BLaER1 treated with 17β-estradiol and CSF1 and Interleukin-3, amounts not matched to agents 10 nM and 100 nM (cell line): ENCODE results near the gene ZBTB7A.

Experiments used
- H3K27ac ChIP-seq, 11 experiments: shearing (Covaris generic); formaldehyde crosslinking; 2 replicates each; pipeline ENCODE4 v1.8.1; 2022
- H3K27me3 ChIP-seq, 11 experiments: shearing (Covaris generic); formaldehyde crosslinking; 2 replicates each; pipeline ENCODE4 v1.8.1; 2022
- H3K36me3 ChIP-seq, 11 experiments: shearing (Covaris generic); formaldehyde crosslinking; 2 replicates each; pipeline ENCODE4 v1.8.1; 2022
- H3K4me1 ChIP-seq, 10 experiments: shearing (Covaris generic); formaldehyde crosslinking; 2 replicates each; pipeline ENCODE4 v1.8.1; 2022
- H3K4me2 ChIP-seq, 11 experiments: shearing (Covaris generic); formaldehyde crosslinking; 2 replicates each; pipeline ENCODE4 v1.8.1; 2022
- H3K4me3 ChIP-seq, 10 experiments: shearing (Covaris generic); formaldehyde crosslinking; 2 replicates each; pipeline ENCODE4 v1.8.1; 2022
- H3K9ac ChIP-seq, 11 experiments: shearing (Covaris generic); formaldehyde crosslinking; 2 replicates each; pipeline ENCODE4 v1.8.1; 2022
- H3K9me3 ChIP-seq, 11 experiments: shearing (Covaris generic); formaldehyde crosslinking; replicated peaks in 1 of 11; 2 replicates each; pipeline ENCODE4 v1.8.1; 2022
- H4K20me1 ChIP-seq, 11 experiments: shearing (Covaris generic); formaldehyde crosslinking; 2 replicates each; pipeline ENCODE4 v1.8.1; 2022
- Cebpa-rat ChIP-seq, 11 experiments: shearing (Covaris generic); IDR thresholded peaks; 2 replicates each; pipeline ENCODE4 v1.8.1; 2022

ZBTB7A gene

DNA sequence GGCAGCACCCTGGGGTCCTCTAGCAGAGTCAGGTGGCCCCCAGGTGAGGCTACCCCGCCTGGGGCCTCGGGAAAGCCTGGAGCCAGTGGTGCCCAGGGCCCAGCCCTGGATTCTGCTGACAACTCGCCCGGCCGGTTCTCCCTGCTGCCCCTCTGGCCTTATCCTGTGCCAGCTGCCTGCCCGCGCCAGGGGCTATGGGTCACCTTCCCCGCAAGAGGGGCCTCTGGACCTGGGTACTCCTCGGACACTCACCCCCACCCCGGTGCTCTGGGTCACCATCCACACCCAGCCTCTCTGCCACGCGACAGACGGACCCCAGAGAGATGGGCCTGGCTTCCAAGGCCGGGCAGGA lies 24.0 kb downstream of the ZBTB7A start:
- TF ChIP-seq Cebpa-rat (IDR thresholded peaks at IDR 0.05), result no peak
- Histone ChIP-seq H3K4me2 (no peak overlapping the region), H4K20me1 (peaks cover 76 to 96% (median 87%) of the 10 kb centered on the region in 11 experiments)

DNA sequence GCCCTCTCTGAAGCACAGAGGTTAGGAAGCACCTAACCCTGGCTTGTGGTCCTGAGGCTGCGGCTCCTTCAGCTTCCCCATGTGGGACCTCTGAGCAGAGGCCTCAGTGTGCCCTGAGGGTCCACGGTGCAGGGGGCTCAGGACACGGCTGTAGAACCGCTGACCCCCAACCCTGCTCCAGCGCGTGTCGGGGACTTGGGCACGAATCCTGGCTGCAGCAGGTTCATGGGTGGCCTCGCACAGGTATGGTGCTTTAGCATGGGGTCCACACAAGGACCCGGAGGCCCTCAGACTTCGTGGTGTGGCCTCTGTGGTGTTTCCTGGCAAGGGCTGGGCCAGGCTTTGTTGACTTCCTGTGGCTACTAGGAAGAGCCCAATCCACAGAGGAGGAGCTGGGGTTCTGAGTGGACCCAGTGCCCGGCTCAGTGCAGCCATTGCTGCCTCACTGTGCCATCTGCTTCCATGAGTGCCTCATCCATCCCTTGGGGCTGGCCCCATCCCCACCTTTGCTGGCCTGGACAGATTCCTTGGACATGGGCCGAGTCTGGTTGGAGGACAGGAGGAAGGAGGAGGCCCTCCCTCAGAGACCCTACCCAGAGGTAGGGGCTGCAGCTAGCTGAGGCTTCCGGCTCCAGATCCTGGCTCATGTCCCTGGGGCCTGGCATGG lies 24.5 kb downstream of the ZBTB7A start:
- H3K4me1 ChIP-seq, result no peaks in the 10 kb centered on the region; a peak in 1 of 20 replicates
- no peaks in the 10 kb centered on the region for H3K27me3 ChIP-seq
- H3K9ac ChIP-seq, result peak overlapping the region in 1 of 11 experiments; percentile 5; a peak in 1 of 22 replicates
- H3K27ac ChIP-seq, result peak overlapping the region in 4 of 11 experiments; percentile 2 to 22 (median 10); a peak in 3 of 22 replicates
- H3K36me3 ChIP-seq, result peaks cover 42 to 69% (median 56%) of the 10 kb centered on the region in 11 experiments
- no peak overlapping the region for H3K4me3 ChIP-seq
- H4K20me1 ChIP-seq, result peaks cover 72 to 96% (median 87%) of the 10 kb centered on the region in 11 experiments
- H3K9me3 ChIP-seq, result no peaks in the 10 kb centered on the region
- no peak for TF ChIP-seq Cebpa-rat (IDR thresholded peaks at IDR 0.05)
- H3K4me2 ChIP-seq, result no peak overlapping the region

More for the DNA sequence above, 24.0 kb downstream of the ZBTB7A start:
- Histone ChIP-seq H3K4me1 (no peaks in the 10 kb centered on the region; a peak in 1 of 20 replicates), H3K27me3 (no peaks in the 10 kb centered on the region), H3K27ac (peak overlapping the region in 4 of 11 experiments; percentile 2 to 22 (median 10); a peak in 3 of 22 replicates), H3K9ac (peak overlapping the region in 1 of 11 experiments; percentile 5; a peak in 2 of 22 replicates), H3K9me3 (no peaks in the 10 kb centered on the region), H3K4me3 (no peak overlapping the region), H3K36me3 (peaks cover 37 to 67% (median 55%) of the 10 kb centered on the region in 11 experiments)

DNA sequence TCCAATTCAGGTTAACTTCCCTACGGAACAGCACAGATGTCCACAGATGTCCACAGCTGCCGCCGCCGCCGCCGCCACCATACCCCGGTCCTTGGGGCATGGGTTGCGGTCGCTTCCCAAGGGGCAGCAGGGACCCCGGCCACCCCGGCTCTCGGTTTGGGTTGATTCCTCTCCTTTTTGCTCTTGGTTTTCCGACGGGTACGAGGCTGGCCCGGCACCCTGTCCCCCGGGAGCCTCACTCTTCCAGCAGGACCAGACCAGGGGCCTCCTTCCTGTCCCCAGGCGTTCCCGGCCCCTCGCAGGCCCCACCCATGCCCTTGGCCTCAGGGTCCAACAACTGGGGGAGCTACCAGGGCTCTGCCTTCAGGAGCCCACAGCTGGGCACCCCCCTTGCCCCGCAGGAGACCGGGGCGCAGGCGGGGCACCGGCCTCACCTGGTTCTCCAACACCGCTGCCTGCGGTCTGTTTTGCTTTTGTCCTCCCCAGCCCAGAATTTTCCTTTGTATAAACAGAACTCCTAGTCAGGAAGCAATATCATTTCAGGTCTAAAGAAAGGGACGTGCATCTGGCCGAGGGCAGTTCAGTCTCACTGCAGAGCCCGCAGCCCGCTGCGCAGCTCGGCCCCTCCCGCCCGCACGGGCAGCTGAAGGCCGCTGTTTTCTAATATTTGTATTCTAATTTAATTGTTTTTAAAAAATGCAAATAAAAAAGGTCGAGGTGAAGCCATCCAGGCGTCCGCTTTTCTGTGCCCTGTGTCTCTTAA lies 27.9 kb downstream of the ZBTB7A start:
- Histone ChIP-seq H3K9ac (0 out of 22 replicates have a peak overlapping the region, but pooled peaks of 1 of the 11 experiments have one; percentile 14), H4K20me1 (peaks cover 43 to 90% (median 72%) of the 10 kb centered on the region in 11 experiments)

DNA sequence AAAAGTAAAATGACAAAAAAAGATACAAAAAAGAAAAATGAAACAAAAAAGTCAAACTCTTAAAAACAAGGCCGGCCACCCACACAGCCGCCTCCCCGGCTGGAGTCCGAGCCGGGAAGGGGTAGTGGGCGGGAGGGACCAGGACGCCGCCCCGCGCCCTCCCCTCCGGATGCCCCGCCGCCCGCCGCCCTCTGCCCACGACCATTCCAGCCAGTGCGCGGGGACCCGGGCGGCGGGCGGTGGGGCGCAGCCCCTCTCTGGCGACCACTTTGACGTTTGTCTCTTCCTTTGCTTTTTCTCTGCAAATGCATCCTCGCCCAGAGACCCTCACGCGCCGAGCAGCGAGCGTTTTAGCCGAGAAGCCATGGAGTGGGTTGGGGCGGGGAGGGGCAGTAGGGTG lies 28.6 kb downstream of the ZBTB7A start:
- TF ChIP-seq Cebpa-rat (IDR thresholded peaks at IDR 0.05), result no peak
- H3K9ac ChIP-seq, result no peak overlapping the region
- peaks cover 42 to 92% (median 79%) of the 10 kb centered on the region in 11 experiments for H4K20me1 ChIP-seq
- peaks cover 0 to 18% (median 15%) of the 10 kb centered on the region in 11 experiments; a peak in 14 of 22 replicates for H3K9me3 ChIP-seq
- no peak overlapping the region for H3K4me2 ChIP-seq
- no peak overlapping the region for H3K27ac ChIP-seq
- no peak overlapping the region for H3K4me3 ChIP-seq
- peaks cover 68 to 82% (median 74%) of the 10 kb centered on the region in 11 experiments for H3K36me3 ChIP-seq
- no peaks in the 10 kb centered on the region; a peak in 1 of 20 replicates for H3K4me1 ChIP-seq
- H3K27me3 ChIP-seq, result no peaks in the 10 kb centered on the region

More for the DNA sequence above, 27.9 kb downstream of the ZBTB7A start:
- TF ChIP-seq Cebpa-rat (IDR thresholded peaks at IDR 0.05), result no peak
- no peak overlapping the region for H3K27ac ChIP-seq
- H3K9me3 ChIP-seq, result peaks cover 0 to 18% (median 15%) of the 10 kb centered on the region in 11 experiments; a peak in 14 of 22 replicates
- H3K4me3 ChIP-seq, result no peak overlapping the region
- no peak overlapping the region for H3K4me2 ChIP-seq
- H3K27me3 ChIP-seq, result no peaks in the 10 kb centered on the region
- no peaks in the 10 kb centered on the region; a peak in 1 of 20 replicates for H3K4me1 ChIP-seq
- peaks cover 61 to 74% (median 66%) of the 10 kb centered on the region in 11 experiments for H3K36me3 ChIP-seq

DNA sequence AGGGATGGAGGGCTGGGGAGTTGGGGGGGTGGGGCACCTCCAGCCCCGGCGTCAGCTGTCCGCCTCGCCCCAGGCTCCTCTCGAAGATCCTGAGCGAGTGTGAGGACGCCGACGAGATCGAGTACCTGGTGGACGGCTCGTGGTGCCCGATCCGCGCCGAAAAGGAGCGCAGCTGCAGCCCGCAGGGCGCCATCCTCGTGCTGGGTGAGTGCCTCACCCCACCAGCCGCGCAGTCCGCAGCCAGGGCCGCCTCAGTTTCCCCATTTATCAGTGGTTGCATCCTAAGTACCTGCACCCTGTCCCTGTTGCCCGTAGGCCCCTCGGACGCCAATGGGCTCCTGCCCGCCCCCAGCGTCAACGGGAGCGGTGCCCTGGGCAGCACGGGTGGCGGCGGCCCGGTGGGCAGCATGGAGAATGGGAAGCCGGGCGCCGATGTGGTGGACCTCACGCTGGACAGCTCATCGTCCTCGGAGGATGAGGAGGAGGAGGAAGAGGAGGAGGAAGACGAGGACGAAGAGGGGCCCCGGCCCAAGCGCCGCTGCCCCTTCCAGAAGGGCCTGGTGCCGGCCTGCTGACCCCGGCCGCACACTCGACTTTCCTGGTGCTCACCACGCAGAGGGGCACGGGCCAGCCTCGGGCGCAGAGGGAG lies 29.3 kb downstream of the ZBTB7A start:
- H3K4me2 ChIP-seq, result no peak overlapping the region
- H4K20me1 ChIP-seq, result peaks cover 36 to 92% (median 77%) of the 10 kb centered on the region in 11 experiments
- peaks cover 70 to 84% (median 75%) of the 10 kb centered on the region in 11 experiments for H3K36me3 ChIP-seq
- H3K27me3 ChIP-seq, result no peaks in the 10 kb centered on the region
- peaks cover 0 to 18% (median 15%) of the 10 kb centered on the region in 11 experiments; a peak in 14 of 22 replicates for H3K9me3 ChIP-seq
- no peak overlapping the region for H3K4me3 ChIP-seq
- H3K27ac ChIP-seq, result no peak overlapping the region
- H3K4me1 ChIP-seq, result no peaks in the 10 kb centered on the region; a peak in 1 of 20 replicates
- no peak overlapping the region for H3K9ac ChIP-seq
- no peak for TF ChIP-seq Cebpa-rat (IDR thresholded peaks at IDR 0.05)

DNA sequence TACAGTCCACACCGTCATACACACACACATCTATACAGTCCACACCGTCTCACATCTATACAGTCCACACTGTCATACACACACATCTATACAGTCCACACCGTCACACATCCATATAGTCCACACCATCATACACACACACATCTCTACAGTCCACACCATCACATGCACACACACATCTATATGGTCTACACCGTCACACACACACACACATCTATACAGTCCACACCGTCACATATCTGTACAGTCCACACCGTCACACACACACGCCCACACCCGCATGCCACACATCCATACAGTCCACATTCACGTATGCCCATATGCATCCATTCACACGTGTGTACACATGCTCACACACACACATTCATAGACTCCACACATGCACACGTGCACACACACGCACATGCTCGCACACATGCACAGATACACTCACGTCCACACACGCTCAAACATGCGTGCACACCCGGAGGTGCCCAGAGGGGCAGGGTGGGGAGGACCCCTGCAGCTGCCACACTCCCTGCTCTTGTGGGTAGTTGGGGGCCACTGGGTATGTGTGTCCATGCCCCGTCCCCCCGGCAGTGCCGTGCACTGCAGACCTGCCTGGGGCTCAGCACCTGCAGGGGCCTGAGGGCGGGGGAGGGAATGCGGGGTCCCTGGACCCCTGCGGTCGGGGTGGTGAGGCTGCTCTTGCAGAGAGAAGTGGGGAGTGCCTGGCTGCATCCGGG lies 30.0 kb downstream of the ZBTB7A start:
- Histone ChIP-seq H3K4me3 (no peak overlapping the region), H3K27me3 (no peaks in the 10 kb centered on the region), H4K20me1 (peaks cover 29 to 92% (median 76%) of the 10 kb centered on the region in 11 experiments), H3K9me3 (peaks cover 0 to 18% (median 15%) of the 10 kb centered on the region in 11 experiments; a peak in 14 of 22 replicates), H3K36me3 (peaks cover 70 to 84% (median 74%) of the 10 kb centered on the region in 11 experiments), H3K4me2 (no peak overlapping the region), H3K4me1 (no peaks in the 10 kb centered on the region; a peak in 1 of 20 replicates), H3K27ac (no peak overlapping the region), H3K9ac (no peak overlapping the region)
- no peak for TF ChIP-seq Cebpa-rat (IDR thresholded peaks at IDR 0.05)

DNA sequence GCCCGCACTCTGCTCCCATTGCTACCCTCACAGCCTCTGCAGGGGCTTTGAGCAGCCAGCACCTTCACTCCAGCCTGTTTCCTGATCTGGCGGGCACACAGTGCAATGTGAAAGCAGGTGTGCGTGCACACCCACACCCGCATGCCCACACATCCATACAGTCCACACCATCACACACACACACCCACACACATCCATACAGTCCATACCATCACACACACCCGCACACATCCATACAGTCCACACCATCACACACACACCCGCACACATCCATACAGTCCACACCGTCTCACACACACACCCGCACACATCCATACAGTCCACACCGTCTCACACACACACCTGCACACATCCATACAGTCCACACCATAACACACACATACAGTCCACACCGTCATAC lies 31.1 kb downstream of the ZBTB7A start:
- no peak for TF ChIP-seq Cebpa-rat (IDR thresholded peaks at IDR 0.05)

DNA sequence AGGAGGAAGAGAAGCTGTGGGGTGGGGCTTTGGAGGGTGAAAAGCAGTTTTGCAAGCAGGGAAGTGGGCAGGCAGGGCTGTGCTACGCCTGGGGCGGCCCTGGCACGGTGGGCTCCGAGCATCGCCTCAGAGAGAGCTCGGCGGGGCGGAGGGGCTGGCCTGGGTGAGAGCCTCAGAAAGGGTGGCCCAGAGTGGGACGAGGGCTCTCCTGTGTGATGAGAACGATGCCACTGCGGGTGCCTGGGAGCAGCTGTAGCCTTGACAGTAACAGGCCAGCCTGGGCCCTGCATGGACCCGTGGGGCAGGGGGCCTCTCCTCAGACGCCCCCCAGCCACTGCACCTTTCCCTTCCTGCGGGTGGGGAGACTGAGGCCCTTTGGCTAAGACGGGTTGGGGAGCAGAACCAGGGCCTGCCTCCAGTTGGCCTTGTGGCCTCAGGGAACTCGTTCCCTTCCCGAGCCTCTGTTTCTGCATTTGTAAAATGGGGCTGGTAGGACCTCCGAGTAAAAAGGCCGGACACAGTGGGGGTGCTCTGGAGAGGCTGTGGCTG lies 31.6 kb downstream of the ZBTB7A start:
- Histone ChIP-seq H4K20me1 (peaks cover 17 to 89% (median 63%) of the 10 kb centered on the region in 11 experiments), H3K4me3 (no peak overlapping the region), H3K27ac (peak overlapping the region in 1 of 11 experiments; percentile 5; a peak in 1 of 22 replicates), H3K9me3 (peaks cover 0 to 18% (median 15%) of the 10 kb centered on the region in 11 experiments; a peak in 14 of 22 replicates), H3K27me3 (no peaks in the 10 kb centered on the region), H3K36me3 (peaks cover 74 to 89% (median 82%) of the 10 kb centered on the region in 11 experiments), H3K4me2 (no peak overlapping the region), H3K9ac (peak overlapping the region in 2 of 11 experiments; percentile 1 to 43; a peak in 2 of 22 replicates), H3K4me1 (no peaks in the 10 kb centered on the region; a peak in 1 of 20 replicates)
- TF ChIP-seq Cebpa-rat (IDR thresholded peaks at IDR 0.05), result no peak

More for the DNA sequence above, 31.1 kb downstream of the ZBTB7A start:
- Histone ChIP-seq H3K9me3 (peaks cover 0 to 18% (median 15%) of the 10 kb centered on the region in 11 experiments; a peak in 14 of 22 replicates), H3K27ac (no peak overlapping the region), H3K9ac (no peak overlapping the region), H3K27me3 (no peaks in the 10 kb centered on the region), H3K4me1 (no peaks in the 10 kb centered on the region; a peak in 1 of 20 replicates), H3K4me3 (no peak overlapping the region), H4K20me1 (peaks cover 20 to 92% (median 68%) of the 10 kb centered on the region in 11 experiments), H3K4me2 (no peak overlapping the region), H3K36me3 (peaks cover 74 to 87% (median 80%) of the 10 kb centered on the region in 11 experiments)
